Memory B cell (primary cell): ENCODE results near the gene PLCB3.
A peak's percentile ranks its signal among the peaks of the same experiment; 100 is the strongest.

ENCODE experiments used
- ATAC-seq: fragments of 150-1000 bp; cut with Tn5 transposase; 2 replicates; pipeline ENCODE4 v1.10.0; 2021; ENCODE audit warnings: low read depth, mild to moderate bottlenecking, moderate library complexity
- DNase-seq, 2 donors: peaks; one replicate each; pipeline ENCODE4 v3.0.0; 2022; ENCODE audit warnings: low spot score in 2 of 2
- H3K27ac Mint-ChIP-seq: one replicate; pipeline ENCODE4 v1.8.0; 2022; ENCODE audit warnings: mild to moderate bottlenecking, moderate library complexity, mixed read lengths
- H3K27me3 Mint-ChIP-seq: one replicate; pipeline ENCODE4 v1.8.0; 2022; ENCODE audit warnings: mixed read lengths
- H3K36me3 Mint-ChIP-seq: one replicate; pipeline ENCODE4 v1.8.0; 2022; ENCODE audit warnings: mild to moderate bottlenecking, mixed read lengths
- H3K4me1 Mint-ChIP-seq: one replicate; pipeline ENCODE4 v1.8.0; 2022; ENCODE audit warnings: mixed read lengths
- H3K4me3 Mint-ChIP-seq: one replicate; pipeline ENCODE4 v1.8.0; 2022; ENCODE audit warnings: mild to moderate bottlenecking, moderate library complexity, mixed read lengths
- H3K9me3 Mint-ChIP-seq: one replicate; pipeline ENCODE4 v1.8.0; 2022; ENCODE audit warnings: mixed read lengths

Gene PLCB3

DNA sequence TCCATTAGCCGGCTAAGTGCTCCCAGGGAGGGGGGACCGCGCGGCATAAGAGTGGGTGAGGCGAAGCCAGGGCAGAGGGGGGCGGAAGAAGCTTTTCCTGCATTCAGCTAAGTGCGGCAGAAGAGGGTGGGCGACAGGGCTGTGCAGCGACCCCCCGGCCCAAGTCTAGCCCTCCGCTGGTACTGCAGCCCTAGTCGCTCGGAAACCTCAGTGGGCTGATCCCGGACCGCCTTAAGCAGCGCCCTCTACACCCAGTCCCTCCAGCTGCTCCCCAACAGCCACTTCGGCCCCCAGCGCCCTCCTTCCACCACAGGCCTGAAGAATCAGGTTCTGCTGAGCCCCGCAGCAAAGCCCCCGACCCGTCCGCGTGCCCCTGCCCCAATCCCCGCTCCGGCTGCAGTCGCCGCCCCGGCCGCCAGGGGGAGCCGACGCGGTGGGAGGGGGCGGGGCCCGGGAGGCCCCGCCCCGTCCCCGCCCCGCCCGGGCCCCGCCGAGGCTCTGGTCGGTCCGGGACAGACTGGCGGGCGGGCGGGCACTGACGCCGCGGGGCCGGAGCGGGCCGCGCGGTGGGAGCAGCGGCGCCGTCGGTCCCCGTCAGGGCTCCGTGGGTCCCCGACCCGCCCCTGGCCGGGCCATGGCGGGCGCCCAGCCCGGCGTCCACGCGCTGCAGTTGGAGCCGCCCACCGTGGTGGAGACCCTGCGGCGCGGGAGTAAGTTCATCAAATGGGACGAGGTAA lies at the start of gene PLCB3:
Gene PLCB3 (plus strand): TSS at position 515 of the 737 bp plus-strand sequence. CDS start 120 bp downstream, at position 635.
- H3K36me3 Mint-ChIP-seq = no peaks in the 10 kb centered on the region
- H3K27ac Mint-ChIP-seq = peak within 1 kb of the TSS; percentile 78
- peak within 1 kb of the TSS; percentile 89 for H3K4me3 Mint-ChIP-seq
- no peaks in the 10 kb centered on the region for H3K27me3 Mint-ChIP-seq
- peak; percentile 57 for ATAC-seq
- H3K9me3 Mint-ChIP-seq = no peaks in the 10 kb centered on the region
- peak; percentile 65 to 74 for DNase-seq
- peaks cover 12% of the 10 kb centered on the region for H3K4me1 Mint-ChIP-seq

DNA sequence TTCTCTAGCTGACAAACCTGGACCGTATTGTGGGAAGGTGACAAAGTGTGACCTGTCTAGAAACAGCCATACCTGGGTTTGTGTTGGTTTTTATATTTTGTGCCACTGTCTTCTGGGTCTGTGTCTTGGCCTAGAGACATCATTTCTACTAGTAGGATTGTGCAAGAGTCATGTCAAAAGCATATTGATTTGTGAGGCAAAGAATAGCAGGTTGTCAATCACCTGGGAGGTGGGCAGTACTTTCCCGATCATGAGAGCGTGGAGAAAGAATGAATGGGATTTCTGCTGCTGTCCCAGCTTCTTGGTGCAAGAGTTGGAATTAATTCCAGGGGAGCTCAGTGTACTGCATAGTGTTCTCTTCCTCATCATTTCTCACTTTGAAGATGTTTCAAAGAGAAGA lies 49.8 kb upstream of the PLCB3 start:
- H3K4me1 Mint-ChIP-seq = peaks cover 15% of the 10 kb centered on the region
- H3K36me3 Mint-ChIP-seq = peaks cover 26% of the 10 kb centered on the region
- H3K4me3 Mint-ChIP-seq = no peak overlapping the region
- H3K9me3 Mint-ChIP-seq = no peaks in the 10 kb centered on the region
- ATAC-seq (no peak), DNase-seq (no peak)
- H3K27me3 Mint-ChIP-seq = no peaks in the 10 kb centered on the region
- no peak overlapping the region for H3K27ac Mint-ChIP-seq

DNA sequence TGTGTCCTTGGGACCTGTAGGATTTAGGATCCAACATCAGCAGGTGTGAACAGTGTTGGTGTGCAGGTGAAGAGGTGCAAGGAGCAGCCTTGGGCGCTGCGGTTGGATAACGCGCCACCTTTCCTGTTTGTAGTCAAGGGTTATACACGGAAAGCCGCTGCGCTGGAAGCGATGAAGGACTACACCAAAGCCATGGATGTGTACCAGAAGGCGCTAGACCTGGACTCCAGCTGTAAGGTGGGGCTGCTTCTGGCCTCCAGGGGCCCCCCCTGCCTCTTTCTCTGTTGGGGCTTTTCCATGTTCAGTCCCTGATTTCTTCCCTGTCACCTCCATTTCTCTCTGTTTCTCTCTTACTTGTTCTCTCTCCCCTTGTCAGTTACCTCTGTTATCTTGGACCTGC lies 48.3 kb upstream of the PLCB3 start:
- DNase-seq (no peak), ATAC-seq (no peak)
- H3K9me3 Mint-ChIP-seq = no peaks in the 10 kb centered on the region
- H3K27me3 Mint-ChIP-seq = no peaks in the 10 kb centered on the region
- H3K27ac Mint-ChIP-seq = peak overlapping the region; percentile 70
- peaks cover 19% of the 10 kb centered on the region for H3K4me1 Mint-ChIP-seq
- peaks cover 22% of the 10 kb centered on the region for H3K36me3 Mint-ChIP-seq
- H3K4me3 Mint-ChIP-seq = no peak overlapping the region

DNA sequence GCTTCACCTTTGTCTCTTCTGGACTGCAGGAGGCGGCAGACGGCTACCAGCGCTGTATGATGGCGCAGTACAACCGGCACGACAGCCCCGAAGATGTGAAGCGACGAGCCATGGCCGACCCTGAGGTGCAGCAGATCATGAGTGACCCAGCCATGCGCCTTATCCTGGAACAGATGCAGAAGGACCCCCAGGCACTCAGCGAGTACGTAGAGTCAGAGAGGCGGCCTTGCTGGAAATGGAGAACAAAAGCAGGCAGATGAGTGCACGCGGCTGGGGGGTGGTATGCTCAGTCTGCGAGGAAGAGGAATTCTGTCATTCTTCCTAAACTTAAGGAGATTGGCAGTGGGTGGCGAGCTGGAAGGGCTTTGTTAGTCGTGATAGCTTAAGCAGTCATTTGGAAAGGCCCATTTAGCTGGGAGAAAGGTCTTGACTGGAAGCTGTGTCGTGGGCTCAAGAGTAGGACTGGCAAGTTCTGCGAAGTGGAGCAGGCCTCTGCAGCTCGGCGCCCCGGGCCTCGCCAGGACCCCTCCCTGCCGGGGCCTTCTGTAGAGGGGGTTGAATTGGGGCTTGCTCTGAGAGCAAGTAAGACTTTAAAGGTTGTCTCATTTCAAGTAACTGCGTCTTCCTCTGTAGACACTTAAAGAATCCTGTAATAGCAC lies 47.8 kb upstream of the PLCB3 start:
- Mint-ChIP-seq H3K36me3 (peaks cover 22% of the 10 kb centered on the region), H3K27ac (peak overlapping the region; percentile 70), H3K9me3 (no peaks in the 10 kb centered on the region), H3K4me3 (no peak overlapping the region), H3K27me3 (no peaks in the 10 kb centered on the region), H3K4me1 (peaks cover 23% of the 10 kb centered on the region)
- ATAC-seq (no peak), DNase-seq (no peak)

DNA sequence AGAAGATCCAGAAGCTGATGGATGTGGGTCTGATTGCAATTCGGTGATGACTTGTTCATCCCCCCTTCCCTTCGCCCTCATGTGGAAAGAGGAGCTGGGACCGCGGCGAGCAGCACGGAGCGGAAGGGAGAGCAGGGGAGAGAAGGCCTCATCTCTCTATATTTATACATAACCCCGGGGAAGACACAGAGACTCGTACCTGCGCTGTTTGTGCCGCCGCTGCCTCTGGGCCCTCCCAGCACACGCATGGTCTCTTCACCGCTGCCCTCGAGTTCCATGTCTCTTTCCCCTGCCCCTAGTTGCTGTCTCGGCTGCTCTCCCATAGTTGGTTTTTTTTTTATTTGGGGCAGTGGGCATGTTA lies 47.3 kb upstream of the PLCB3 start:
- Mint-ChIP-seq H3K36me3 (peaks cover 24% of the 10 kb centered on the region), H3K9me3 (no peaks in the 10 kb centered on the region), H3K4me3 (no peak overlapping the region), H3K27ac (peak overlapping the region; percentile 80), H3K4me1 (peaks cover 27% of the 10 kb centered on the region), H3K27me3 (no peaks in the 10 kb centered on the region)
- no peak for DNase-seq
- no peak for ATAC-seq

DNA sequence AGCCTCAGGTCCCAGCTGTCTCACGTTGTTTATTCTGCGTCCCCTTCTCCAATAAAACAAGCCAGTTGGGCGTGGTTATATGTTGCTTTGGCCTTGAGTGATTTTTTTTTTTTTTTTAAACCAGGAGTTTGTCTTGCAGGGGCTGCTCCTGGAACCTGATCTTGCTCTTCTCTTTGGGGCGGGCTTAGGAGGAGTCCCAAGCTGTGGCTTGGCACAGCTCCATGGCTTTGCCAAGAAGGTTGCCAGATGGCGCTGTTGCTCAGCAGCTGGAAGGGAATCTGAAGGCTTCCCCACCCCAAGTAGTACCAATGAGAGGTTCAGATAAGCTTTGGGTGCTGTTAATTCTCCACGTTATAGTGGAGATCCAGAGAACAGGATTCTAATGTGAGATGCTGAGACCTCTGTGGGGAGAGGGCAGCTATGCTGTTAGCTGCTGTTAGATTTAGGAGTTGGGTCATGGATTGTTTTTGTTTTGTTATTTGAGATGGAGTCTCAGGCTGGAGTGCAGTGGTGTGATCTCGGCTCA lies 46.8 kb upstream of the PLCB3 start:
- peak; percentile 70 to 75 for DNase-seq
- Mint-ChIP-seq H3K27me3 (no peaks in the 10 kb centered on the region), H3K4me3 (peak overlapping the region; percentile 63), H3K27ac (peak overlapping the region; percentile 80), H3K4me1 (peaks cover 31% of the 10 kb centered on the region), H3K9me3 (no peaks in the 10 kb centered on the region), H3K36me3 (peaks cover 27% of the 10 kb centered on the region)
- ATAC-seq = peak; percentile 67

DNA sequence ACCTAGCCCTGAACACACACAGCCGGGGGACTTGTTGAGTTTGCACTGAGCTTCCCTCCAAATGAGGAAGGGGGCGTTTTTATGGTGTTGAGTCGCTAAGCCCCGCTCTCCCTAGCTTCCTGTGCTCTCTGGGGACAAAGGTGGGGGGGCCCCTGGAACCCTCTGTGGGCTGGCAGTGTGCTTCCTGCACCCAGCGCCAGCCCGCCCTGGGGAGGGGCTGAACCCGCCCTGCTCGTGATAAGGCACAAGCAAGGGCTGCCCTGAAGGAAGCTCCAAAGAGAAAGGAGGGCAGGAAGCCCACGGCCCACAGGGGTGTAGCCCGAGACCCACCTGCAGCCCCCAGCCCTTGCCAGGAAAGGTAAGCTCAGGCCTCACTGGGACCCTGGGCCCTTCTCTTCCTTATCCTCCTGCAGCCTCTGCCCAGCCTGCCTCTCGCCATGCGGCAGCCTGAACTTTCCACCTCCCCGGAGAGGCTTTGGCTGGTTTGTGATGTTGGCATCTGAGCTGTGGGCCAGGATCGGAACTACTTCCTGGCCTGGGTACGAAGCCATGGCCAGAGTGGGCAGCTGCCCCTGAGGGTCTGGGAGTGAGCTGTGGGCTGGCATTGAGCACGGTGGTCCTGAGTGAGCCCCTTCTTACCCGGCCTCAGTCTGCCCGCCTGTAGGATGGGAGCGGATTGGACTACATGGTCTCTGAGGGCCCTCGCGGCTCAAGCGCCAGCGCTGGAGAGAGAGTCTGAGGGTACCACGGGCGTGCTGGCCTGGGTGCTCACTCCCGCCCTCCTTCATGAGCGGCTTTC lies 44.7 kb upstream of the PLCB3 start, which contains the start of gene FERMT3:
Gene FERMT3 (plus strand): TSS at position 265 of the 799 bp plus-strand sequence. CDS start 644 bp downstream, outside the sequence.
- DNase-seq (peak in 1 of 2 donors; percentile 50), ATAC-seq (peak; percentile 48)
- Mint-ChIP-seq H3K27ac (peak within 1 kb of the TSS; percentile 86), H3K9me3 (no peaks in the 10 kb centered on the region), H3K4me3 (peak within 1 kb of the TSS; percentile 89), H3K4me1 (peaks cover 29% of the 10 kb centered on the region), H3K36me3 (peaks cover 23% of the 10 kb centered on the region), H3K27me3 (no peaks in the 10 kb centered on the region)

DNA sequence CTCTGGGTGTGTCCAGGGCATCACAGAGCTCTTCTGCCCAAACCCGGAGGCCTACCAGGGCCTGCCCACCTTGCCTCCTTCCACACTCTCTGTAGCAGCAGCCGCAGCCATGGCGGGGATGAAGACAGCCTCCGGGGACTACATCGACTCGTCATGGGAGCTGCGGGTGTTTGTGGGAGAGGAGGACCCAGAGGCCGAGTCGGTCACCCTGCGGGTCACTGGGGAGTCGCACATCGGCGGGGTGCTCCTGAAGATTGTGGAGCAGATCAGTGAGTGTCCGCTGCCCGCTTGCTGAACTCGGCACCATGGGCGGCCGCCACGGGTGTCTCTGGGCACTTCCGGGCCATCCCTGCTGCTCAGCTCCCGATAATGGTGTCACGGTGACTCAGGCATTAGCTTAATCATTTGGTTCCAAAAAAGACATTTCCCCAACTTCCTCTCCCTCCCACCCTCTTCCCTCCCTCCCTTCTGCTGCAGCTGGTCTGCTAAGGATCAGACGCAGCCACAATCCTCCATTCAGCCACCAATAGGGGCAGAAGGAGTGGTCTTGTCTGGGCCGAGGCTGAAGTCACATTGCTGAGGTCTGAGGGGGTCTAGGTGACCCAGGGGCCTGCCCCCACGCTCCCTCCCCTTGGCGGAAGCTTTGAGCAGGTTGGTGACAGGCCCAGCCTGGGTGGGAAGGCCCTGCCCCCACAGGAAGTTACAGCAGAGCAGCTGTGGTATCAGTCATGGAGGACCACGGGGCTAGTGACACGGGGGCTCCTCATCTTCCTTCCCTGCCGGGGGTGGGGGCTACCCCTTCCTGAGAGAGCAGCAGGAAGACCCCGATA lies 43.9 kb upstream of the PLCB3 start:
- Mint-ChIP-seq H3K9me3 (no peaks in the 10 kb centered on the region), H3K36me3 (peaks cover 27% of the 10 kb centered on the region), H3K4me3 (peak overlapping the region; percentile 89), H3K4me1 (peaks cover 36% of the 10 kb centered on the region), H3K27me3 (no peaks in the 10 kb centered on the region), H3K27ac (peak overlapping the region; percentile 86)
- ATAC-seq (peak; percentile 68), DNase-seq (peak in 1 of 2 donors; percentile 55)

DNA sequence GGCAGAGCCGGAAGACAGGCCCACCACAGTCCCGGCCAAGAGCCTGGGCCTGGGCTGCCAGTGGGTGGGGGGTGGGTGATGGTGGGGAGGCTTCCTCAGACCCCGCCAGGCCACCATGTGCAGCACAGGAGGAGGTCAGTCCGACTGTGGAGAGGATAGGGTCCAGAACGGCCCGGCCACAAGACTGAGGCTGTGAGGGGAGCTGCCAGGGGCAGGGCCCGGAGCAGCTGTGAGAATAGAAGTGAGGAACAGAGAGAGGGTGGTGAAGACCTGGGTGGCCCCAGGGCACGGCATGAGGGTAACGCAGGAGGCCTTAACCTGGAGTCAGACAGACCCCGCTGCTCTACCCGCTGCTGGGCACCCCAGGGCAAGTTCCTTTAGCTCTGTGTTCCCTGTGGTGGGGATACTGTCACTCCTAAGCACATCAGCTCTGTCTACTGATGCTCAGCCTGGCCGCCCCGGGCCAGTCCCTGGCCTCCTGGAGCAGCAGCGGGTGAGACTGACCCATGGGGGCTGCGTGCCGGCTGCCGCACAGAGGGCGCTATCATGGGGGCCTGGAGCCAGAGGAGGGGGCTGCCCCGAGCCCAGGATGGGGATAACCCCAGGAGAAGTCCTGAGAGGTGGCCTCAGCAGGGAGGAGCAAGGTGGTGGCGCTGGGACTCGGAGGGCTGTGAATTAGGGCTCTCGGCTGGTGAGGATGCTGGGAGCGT lies 43.1 kb upstream of the PLCB3 start:
- Mint-ChIP-seq H3K36me3 (peaks cover 28% of the 10 kb centered on the region), H3K27ac (peak overlapping the region; percentile 86), H3K9me3 (no peaks in the 10 kb centered on the region), H3K4me3 (peak overlapping the region; percentile 89), H3K4me1 (peaks cover 39% of the 10 kb centered on the region), H3K27me3 (no peaks in the 10 kb centered on the region)
- no peak for ATAC-seq
- no peak for DNase-seq

DNA sequence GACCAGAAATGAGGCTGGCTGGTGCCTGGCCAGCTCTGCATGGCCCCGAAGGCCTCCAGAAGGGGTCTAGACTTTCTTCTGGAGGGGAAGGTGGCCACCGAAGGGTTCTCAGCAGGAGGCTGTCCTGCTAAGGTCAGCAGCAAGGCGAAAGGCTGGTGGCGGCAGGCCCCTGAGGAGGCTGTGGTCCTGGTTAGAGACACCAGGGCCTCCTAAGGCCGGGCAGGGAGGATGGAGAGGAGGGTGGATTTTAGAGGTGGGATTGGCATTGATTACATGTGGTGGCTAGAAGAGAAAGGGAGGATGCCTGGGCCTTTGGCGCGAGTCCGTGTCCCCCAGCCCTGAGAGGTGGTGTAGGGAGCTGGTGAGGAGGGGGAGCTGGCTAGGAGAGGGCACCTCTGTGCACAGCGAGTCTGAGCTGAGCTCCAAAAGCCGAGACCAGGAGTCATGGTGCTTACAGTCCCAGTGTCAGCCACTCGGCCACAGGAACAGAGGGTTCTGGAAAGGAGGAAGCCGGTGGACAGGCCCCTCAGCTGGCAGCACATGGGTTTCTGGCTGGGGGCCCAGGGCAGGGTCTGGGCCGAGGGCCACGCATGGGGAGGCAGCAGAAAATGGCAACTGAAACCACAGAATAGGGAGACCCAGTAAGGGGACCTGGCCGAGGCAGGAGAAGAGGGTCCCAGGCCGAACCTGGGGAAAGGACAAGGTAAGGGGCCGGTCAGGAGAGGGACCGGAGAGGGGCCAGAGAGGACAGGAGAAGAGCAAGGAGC lies 42.4 kb upstream of the PLCB3 start:
- Mint-ChIP-seq H3K4me1 (peaks cover 43% of the 10 kb centered on the region), H3K36me3 (peaks cover 25% of the 10 kb centered on the region)
- ATAC-seq = no peak

DNA sequence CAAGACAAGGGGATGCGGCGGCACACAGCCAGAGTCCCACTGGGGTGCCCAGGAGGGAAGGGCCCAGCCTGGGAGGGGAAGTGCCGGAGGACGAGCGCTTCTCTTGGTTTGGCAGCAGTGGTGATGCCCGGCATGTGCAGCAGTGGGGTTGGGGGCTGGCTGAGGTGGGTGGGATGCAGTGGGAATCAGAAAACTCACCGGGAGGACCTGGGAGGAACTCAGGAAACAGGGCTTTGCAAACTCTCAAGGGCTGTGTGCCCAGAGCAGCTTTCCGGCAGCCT lies 41.8 kb upstream of the PLCB3 start:
- ATAC-seq (no peak), DNase-seq (no peak)
- Mint-ChIP-seq H3K4me1 (peaks cover 41% of the 10 kb centered on the region), H3K4me3 (no peak overlapping the region), H3K9me3 (no peaks in the 10 kb centered on the region), H3K27ac (no peak overlapping the region), H3K27me3 (no peaks in the 10 kb centered on the region), H3K36me3 (peaks cover 21% of the 10 kb centered on the region)

More for the DNA sequence above, 42.4 kb upstream of the PLCB3 start:
- Mint-ChIP-seq H3K9me3 (no peaks in the 10 kb centered on the region), H3K4me3 (peak overlapping the region; percentile 58), H3K27ac (peak overlapping the region; percentile 86), H3K27me3 (no peaks in the 10 kb centered on the region)
- no peak for DNase-seq

DNA sequence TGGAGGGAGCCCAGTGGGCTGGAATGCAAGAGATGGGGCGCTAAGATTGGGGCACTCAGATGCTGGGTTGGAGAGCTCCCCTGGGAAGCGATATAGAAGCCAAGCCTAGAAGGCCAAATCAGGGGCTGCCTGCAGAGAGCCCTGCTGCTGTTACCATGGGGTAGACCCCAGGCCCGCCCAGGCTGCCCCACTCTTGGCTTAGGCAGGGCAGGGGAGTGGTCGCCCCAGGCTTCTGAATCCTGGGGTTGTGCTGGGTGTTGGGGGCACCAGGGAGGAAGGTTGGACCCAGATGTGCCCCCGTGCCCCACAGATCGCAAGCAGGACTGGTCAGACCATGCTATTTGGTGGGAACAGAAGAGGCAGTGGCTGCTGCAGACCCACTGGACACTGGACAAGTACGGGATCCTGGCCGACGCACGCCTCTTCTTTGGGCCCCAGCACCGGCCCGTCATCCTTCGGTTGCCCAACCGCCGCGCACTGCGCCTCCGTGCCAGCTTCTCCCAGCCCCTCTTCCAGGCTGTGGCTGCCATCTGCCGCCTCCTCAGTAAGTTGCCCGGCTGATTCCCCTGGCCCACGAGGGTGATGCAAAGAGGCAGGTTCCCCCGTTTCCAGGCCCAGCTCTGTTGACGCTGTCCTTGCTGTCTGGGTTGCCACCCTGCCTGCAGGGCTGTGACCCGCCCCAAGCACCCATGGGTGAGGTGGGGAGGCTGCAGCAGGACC lies 40.9 kb upstream of the PLCB3 start:
- ATAC-seq (no peak), DNase-seq (no peak)
- peaks cover 24% of the 10 kb centered on the region for H3K36me3 Mint-ChIP-seq
- no peaks in the 10 kb centered on the region for H3K27me3 Mint-ChIP-seq
- H3K27ac Mint-ChIP-seq = no peak overlapping the region
- peaks cover 38% of the 10 kb centered on the region for H3K4me1 Mint-ChIP-seq
- H3K4me3 Mint-ChIP-seq = no peak overlapping the region
- no peaks in the 10 kb centered on the region for H3K9me3 Mint-ChIP-seq
